ENCODE results near the gene FAM168A.

FAM168A gene

GRCh38 chr11:73379189-73379880, 218.6 kb downstream of the FAM168A start:
- in situ Hi-C loops (cut with HindIII; ENCODE audit: low sequenced_read_pairs), result no loop called here

- in situ Hi-C loops (cut with HindIII; ENCODE audit: low sequenced_read_pairs), result no loop called here
Observed at GRCh38 chr11:73376803-73377629, 220.9 kb downstream of the FAM168A start.

- in situ Hi-C loops (cut with HindIII; ENCODE audit: low sequenced_read_pairs), result no loop called here
Observed at GRCh38 chr11:73376160-73376802, 221.6 kb downstream of the FAM168A start, which contains the start of gene RELT. Gene RELT (plus strand): TSS chr11:73376399. CDS start chr11:73389137, 12,738 bp downstream.

GRCh38 chr11:73375830-73376159, 222.1 kb downstream of the FAM168A start:
- in situ Hi-C loops (cut with HindIII; ENCODE audit: low sequenced_read_pairs), result no loop called here

GRCh38 chr11:73374151-73374550, 223.8 kb downstream of the FAM168A start:
- in situ Hi-C loops (cut with HindIII; ENCODE audit: low sequenced_read_pairs), result no loop called here

- in situ Hi-C loops (cut with HindIII; ENCODE audit: low sequenced_read_pairs), result no loop called here
Observed at GRCh38 chr11:73372375-73372993, 225.4 kb downstream of the FAM168A start.

GRCh38 chr11:73367482-73368024, 230.4 kb downstream of the FAM168A start:
- in situ Hi-C loops (cut with HindIII; ENCODE audit: low sequenced_read_pairs), result no loop called here

GRCh38 chr11:73366953-73367352, 231.0 kb downstream of the FAM168A start:
- in situ Hi-C loops (cut with HindIII; ENCODE audit: low sequenced_read_pairs), result no loop called here

- in situ Hi-C loops (cut with HindIII; ENCODE audit: low sequenced_read_pairs), result no loop called here
Observed at GRCh38 chr11:73366265-73366610, 231.7 kb downstream of the FAM168A start.

GRCh38 chr11:73365352-73366264, 232.3 kb downstream of the FAM168A start:
- in situ Hi-C loops (cut with HindIII; ENCODE audit: low sequenced_read_pairs), result no loop called here

GRCh38 chr11:73363147-73363546, 234.8 kb downstream of the FAM168A start:
- in situ Hi-C loops (cut with HindIII; ENCODE audit: low sequenced_read_pairs), result no loop called here

GRCh38 chr11:73361953-73362776, 235.7 kb downstream of the FAM168A start:
- in situ Hi-C loops (cut with HindIII; ENCODE audit: low sequenced_read_pairs), result no loop called here

GRCh38 chr11:73360743-73361369, 237.1 kb downstream of the FAM168A start:
- in situ Hi-C loops (cut with HindIII; ENCODE audit: low sequenced_read_pairs), result no loop called here

GRCh38 chr11:73359930-73360742, 237.8 kb downstream of the FAM168A start:
- in situ Hi-C loops (cut with HindIII; ENCODE audit: low sequenced_read_pairs), result no loop called here

- in situ Hi-C loops (cut with HindIII; ENCODE audit: low sequenced_read_pairs), result no loop called here
Observed at GRCh38 chr11:73359341-73359740, 238.6 kb downstream of the FAM168A start.

GRCh38 chr11:73358071-73358470, 239.8 kb downstream of the FAM168A start:
- in situ Hi-C loops (cut with HindIII; ENCODE audit: low sequenced_read_pairs), result no loop called here

- in situ Hi-C loops (cut with HindIII; ENCODE audit: low sequenced_read_pairs), result no loop called here
Observed at GRCh38 chr11:73356979-73357860, 240.7 kb downstream of the FAM168A start.
